DLD1 (cell line): ENCODE data around the gene AGRN.
"Not testable (repeated sequence)": the region's sequence is repeated elsewhere in the genome, so short reads cannot be mapped to it uniquely, and the experiment has no call there.

Source experiments
- in situ Hi-C: cut with HindIII; loops from 2 replicates; pipeline ENCODE4 v1.10.0; 2017; ENCODE audit warnings: low sequenced_read_pairs

AGRN gene

DNA sequence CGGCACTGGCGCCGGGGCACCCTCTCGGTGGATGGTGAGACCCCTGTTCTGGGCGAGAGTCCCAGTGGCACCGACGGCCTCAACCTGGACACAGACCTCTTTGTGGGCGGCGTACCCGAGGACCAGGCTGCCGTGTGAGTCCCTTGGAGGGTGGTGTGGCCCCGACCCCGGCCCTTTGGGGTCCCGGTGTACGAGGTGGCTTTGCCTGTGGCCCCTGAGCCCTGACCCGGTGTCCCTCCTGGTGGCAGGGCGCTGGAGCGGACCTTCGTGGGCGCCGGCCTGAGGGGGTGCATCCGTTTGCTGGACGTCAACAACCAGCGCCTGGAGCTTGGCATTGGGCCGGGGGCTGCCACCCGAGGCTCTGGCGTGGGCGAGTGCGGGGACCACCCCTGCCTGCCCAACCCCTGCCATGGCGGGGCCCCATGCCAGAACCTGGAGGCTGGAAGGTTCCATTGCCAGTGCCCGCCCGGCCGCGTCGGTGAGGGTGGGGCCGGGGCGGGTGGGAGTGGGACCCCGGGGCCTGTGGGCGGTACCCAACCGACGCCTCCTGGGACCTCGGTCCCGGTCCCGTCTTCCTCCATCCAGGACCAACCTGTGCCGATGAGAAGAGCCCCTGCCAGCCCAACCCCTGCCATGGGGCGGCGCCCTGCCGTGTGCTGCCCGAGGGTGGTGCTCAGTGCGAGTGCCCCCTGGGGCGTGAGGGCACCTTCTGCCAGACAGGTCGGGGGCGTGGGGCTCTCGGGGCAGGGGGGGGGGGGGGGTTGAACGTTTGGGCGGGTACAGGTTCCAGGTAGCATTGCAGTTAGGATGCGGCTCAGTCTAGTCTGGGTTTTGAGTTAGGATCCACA, 29.6 kb downstream of the AGRN start:
- in situ Hi-C loops, result no loop called here

DNA sequence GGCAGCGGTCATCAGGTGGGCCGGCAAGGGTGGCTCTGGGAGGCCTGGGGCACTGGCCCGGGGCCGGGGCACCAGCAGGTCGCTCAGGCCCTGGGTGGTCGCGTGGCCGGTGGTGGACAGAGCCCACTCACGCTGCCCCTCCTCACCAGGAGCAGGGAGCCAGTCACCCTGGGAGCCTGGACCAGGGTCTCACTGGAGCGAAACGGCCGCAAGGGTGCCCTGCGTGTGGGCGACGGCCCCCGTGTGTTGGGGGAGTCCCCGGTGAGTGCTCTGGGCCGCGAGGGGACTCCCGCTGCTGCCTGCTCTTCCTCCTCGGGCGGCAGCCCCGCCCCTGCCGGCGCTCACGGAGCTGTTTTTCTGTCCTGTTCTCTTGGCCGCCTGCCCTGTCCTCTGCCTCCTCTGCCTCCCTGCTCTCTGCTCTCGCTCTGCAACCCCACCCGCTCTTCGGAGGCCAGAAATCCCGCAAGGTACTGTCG, 30.7 kb downstream of the AGRN start:
- in situ Hi-C loops, result no loop called here

DNA sequence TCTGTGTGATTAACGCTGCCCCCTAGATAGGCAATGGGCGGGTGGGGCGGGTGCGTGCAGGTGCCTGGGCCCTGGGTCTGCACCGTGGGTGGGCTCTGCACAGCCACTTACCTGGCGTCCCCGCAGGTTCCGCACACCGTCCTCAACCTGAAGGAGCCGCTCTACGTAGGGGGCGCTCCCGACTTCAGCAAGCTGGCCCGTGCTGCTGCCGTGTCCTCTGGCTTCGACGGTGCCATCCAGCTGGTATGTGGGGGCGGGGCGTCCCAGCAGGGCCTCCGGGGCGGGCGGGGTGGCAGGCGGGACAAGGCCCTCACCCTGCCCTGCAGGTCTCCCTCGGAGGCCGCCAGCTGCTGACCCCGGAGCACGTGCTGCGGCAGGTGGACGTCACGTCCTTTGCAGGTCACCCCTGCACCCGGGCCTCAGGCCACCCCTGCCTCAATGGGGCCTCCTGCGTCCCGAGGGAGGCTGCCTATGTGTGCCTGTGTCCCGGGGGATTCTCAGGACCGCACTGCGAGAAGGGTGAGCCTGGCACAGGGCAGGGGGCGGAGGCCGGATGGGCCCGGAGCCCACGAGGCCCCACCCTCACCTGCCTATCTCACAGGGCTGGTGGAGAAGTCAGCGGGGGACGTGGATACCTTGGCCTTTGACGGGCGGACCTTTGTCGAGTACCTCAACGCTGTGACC, 31.3 kb downstream of the AGRN start:
- in situ Hi-C loops, result no loop called here

DNA sequence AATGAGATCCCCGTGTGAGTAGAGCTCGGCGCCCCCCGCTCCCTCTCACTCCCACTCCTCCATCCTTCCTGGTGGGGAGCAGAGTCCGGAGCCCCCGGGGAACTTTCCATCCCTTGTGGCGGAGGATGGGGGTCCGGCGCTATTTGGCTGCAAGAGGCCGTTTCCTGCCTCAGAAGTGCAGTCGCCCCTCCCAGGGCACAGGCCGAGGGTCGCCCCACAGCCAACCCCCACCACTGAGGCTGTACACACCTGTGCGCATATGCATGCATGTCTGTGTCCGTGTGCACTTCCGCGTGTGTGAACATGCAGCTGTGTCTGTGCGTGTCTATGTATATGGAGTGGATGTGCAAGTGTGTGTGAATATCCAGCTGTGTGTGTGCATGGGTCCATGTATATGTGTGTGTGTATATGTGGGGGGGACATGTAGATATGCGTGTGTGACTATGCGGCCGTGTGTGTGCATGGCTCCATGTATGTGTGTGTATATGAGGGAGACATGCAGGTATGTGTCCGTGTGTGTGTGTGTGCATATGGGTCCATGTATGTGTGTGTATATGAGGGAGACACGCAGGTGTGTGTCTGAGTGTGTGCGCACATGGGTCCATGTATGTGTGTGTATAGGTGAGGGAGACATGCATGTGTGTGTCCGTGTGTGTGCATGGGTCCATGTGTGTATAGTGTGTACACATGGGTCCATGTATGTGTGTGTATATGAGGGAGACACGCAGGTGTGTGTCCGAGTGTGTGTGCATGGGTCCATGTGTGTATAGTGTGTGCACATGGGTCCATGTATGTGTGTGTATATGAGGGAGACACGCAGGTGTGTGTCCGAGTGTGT, 32.3 kb downstream of the AGRN start:
- in situ Hi-C loops, result no loop called here

DNA sequence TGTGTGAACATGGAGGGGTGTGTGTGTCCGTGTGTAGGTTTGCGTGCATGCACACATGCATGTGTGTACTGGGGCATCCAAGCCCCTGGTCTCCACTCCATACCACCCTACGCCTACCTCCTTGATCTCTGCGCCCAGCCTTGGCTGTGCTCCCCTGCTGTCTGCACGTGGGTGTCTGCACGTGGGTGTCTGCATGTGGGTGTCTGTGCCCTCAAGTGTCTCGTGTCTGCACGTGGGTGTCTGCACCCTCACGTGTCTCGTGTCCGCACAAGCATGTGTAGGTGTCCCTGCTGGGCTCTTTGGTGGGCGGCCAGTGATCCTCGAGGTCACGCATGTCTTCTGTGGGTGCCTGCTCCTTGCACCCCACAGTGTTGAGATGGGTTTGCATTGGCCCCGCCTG, 33.1 kb downstream of the AGRN start:
- in situ Hi-C loops, result no loop called here

DNA sequence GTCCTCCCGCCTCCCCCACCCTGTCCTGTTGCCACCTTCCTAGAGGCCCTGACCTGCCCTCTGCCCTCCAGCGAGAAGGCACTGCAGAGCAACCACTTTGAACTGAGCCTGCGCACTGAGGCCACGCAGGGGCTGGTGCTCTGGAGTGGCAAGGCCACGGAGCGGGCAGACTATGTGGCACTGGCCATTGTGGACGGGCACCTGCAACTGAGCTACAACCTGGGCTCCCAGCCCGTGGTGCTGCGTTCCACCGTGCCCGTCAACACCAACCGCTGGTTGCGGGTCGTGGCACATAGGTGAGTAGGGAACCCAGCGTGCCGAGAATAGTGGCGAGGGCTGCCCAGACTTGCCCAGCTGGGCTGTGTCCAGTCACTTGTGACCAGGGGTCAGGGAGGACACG, 33.8 kb downstream of the AGRN start:
- in situ Hi-C loops, result no loop called here

DNA sequence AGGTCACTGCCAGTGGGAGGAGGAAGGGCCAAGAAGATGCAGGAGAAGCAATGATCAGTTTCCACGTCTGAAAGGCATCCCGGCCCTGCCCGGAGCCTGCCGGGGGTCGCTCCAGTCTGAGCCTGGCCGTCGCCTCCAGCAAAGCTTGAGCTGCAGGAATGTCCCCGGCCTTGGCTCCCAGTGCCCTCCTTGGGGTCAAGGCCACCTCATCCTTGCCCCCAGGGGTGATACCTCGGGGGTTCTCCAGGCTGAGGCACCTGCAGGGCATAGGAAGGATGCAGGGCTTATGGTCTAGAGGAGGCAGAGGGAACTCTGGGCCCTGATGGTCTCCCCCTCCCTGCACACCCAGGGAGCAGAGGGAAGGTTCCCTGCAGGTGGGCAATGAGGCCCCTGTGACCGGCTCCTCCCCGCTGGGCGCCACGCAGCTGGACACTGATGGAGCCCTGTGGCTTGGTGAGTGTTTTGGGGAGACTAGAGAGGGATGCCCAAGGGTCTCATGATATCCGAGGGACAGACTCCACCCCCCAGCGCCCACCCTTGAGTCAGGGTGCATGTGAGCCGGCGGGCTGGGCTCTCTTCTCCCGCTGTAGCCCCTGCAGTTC, 34.3 kb downstream of the AGRN start:
- in situ Hi-C loops, result no loop called here

DNA sequence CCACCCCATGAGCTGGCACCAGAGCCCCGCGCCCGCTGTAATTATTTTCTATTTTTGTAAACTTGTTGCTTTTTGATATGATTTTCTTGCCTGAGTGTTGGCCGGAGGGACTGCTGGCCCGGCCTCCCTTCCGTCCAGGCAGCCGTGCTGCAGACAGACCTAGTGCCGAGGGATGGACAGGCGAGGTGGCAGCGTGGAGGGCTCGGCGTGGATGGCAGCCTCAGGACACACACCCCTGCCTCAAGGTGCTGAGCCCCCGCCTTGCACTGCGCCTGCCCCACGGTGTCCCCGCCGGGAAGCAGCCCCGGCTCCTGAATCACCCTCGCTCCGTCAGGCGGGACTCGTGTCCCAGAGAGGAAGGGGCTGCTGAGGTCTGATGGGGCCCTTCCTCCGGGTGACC, 35.1 kb downstream of the AGRN start:
- in situ Hi-C loops, result no loop called here

DNA sequence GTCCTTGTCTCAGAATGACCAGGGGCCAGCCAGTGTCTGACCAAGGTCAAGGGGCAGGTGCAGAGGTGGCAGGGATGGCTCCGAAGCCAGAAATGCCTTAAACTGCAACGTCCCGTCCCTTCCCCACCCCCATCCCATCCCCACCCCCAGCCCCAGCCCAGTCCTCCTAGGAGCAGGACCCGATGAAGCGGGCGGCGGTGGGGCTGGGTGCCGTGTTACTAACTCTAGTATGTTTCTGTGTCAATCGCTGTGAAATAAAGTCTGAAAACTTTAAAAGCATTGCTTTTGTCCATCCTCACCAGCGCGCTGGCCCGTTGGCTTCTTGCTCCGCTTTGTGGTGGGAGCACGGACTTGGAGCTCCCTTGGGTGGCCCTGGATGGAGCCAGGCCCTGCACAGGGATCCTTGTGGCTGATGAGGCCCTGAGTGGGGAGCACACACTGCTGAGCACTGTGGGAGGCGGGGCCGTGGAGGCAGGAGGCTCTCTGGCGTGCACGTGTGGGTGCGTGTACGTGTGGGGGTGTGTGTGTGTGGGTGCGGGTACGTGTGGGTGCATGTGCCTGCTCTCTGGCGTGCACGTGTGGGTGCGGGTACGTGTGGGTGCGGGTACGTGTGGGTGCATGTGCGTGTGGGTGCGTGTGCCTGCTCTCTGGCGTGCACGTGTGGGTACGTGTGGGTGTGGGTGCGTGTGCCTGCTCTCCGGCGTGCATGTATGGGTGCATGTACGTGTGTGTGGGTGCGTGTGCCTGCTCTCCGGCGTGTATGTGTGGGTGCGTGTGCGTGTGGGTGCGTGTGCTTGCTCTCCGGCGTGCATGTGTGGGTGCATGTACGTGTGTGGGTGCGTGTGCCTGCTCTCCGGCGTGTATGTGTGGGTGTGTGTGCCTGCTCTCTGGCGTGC, 36.2 kb downstream of the AGRN start:
- in situ Hi-C loops, result no loop called here

DNA sequence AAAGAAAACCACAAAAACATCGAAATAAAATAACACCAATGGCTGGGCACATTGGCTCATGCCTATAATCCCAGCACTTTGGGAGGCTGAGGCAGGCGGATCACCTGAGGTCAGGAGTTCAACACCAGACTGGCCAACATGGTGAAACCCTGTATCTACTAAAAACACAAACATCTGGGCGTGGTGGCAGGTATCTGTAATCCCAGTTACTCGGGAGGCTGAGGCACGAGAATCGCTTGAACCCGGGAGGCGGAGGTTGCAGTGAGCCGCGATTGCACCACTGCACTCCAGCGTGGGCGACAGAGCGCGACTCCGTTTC, 37.8 kb downstream of the AGRN start:
- in situ Hi-C loops, result not testable (repeated sequence)

DNA sequence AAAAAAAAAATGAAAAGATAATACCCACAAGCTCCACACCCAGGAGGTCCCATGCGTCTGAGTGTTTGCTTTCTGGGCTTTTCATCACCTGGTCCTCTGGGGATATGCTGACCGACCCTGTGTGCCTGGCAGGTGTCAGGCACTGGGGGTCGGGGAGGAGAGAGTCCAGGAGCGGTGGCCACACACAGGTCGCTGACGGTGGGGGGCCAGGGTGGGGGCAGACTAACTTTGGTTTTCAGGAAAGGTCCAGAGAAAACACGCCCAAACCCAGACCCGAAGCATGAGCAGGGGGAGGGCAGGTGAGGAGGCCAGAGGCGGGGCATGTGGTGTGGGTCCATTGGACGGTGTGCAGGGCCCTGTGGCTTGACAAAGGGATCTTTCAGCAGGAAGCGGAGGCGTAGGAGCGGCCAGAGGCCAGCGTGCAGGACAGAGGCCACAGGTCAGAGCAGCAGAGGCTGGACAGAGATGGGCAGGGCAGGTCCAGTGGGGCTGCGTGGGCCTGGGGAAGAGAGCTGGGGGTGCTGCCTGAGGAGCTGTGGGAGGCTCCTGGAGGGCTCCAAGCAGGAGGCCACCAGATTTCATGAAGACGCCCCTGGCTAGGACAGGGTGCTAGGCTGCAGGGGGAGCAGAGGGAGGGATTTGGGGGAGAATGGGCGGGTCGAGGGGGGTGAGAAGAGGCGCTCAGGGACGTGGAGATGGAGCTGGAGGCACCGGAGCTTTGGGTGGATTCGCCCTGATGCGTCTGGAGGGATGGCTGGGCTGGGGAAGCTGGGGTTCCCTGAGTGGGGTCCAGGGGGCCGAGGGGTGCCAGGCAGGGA, 38.4 kb downstream of the AGRN start:
- in situ Hi-C loops, result no loop called here

DNA sequence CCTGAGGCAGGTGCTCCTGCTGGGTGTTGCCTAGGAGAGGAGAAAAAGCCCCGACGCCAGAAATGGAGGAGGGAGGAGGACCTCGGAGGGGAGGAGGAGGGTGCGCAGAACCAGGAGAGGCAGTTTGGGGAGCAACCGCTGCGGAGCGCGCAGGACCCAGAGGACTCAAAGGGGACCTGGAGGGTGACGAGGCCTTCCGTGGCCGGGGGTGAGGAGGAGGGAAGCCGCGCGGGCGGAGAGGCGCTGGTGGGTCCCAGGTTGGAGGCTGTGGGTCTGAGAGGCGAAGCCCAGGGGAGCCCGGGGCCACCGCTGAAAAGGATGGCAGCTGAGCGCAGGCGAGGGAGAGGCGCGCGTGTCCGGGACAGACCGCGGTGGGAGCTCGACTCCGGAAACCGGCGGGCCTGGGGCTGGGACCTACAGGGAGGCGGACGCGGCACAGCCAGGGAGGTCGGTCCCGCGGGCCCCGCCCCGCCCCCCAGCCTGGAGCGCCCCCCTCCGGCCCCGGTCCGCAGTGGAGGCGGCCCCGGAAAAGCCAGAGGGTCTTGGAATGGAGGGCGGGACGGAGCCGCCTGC, 39.1 kb downstream of the AGRN start:
- in situ Hi-C loops, result no loop called here

DNA sequence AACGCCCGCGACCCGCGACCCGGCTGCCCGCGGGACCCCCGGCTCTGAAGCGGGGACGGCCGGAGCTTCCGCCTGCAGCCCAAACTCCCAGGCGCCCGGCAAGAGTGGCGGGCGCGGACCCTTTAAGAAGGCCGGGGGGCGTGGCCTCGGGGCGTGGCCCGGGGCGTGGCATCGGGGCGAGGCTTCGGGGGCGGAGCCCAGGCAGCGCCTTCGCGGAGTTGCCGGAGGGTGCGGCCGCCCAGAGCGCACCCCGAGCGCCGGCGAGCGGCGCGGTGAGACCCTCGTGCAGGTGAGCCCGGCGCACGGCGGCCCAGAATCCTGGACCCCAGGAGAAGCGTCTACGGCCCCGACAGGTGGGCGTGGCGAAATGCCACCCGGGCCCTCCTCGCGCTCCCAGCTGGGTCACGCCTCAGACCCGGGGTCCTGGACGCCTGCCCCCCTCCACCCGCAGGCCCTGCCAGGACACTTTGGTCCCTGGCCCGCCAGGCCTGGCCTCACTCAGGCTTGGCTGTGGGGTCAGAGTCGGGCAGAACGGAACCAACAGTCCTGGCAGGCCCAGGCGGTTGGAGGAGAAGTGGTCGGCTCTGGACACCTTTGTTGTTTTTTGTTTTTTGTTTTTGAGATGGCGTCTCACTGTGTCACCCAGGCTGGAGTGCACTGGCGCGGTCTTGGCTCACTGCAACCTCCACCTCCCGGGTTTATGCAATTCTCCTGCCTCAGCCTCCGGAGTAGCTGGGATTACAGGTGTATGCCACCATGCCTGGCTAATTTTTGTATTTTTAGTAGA, 39.8 kb downstream of the AGRN start:
- in situ Hi-C loops, result no loop called here

DNA sequence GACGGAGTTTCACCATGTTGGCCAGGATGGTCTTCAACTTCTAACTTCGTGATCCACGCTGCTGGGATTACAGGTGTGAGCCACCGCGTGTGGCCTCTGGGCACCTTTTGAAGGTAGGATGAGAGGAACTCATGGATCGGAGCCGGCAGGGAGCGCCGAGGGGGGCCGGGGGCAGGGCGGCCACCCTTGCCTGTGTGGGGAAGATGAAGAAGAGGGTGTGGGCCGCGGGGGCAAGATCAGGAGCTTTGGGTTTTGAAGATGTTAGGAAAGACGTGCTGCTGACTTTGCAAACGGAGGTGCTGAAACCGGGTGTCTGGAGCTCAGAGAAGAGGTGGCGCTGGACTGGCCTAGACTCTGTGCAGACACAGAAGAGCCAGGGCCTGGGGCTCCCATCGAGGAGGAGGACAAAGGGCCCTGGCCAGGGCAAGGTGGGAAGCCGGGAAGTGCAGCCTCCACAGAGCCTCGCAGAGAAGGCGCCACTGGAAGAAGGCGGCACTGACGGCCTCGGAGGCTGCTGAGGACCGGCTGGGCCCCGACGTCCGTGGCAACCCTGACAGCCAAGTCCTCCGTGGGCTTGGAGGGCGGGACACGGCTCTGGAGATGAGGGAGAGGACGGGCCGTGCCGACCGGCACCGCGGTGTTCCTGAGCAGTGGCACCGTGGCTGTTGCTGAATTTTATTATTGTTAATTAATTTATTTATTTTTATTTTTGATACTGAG, 40.5 kb downstream of the AGRN start:
- in situ Hi-C loops, result no loop called here

DNA sequence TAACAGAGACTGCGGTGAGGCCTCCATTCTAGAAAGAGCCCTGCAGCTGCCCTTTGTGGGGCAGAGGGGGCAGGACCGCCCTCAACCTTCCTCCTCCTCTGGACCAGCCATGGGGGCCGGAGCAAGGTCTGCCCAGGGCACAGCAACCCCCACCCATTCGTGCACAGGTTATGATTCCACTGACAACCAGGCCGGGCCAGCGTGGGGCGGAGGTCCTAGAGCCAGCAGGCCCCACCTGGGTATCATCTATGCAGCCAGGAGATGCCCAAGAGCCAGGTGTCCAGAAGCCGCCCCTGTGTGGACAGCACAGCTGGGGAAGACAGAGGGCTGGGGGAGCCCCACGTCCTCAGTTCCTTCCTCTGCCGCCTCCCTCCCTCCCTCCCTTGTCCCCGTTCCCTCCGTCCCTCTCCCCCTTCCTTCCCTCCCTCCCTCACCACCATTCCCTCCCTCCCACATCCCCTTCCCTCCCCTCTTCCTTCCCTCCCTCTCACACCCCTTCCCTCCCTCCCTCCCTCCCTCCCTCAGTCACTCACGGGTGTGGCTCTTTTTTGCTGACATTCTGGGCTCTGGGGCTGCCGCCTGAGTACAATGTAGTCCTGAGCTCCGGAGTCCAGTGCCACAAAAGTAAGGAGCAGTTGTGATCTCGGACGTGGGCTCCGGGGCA, 41.9 kb downstream of the AGRN start:
- in situ Hi-C loops, result no loop called here

DNA sequence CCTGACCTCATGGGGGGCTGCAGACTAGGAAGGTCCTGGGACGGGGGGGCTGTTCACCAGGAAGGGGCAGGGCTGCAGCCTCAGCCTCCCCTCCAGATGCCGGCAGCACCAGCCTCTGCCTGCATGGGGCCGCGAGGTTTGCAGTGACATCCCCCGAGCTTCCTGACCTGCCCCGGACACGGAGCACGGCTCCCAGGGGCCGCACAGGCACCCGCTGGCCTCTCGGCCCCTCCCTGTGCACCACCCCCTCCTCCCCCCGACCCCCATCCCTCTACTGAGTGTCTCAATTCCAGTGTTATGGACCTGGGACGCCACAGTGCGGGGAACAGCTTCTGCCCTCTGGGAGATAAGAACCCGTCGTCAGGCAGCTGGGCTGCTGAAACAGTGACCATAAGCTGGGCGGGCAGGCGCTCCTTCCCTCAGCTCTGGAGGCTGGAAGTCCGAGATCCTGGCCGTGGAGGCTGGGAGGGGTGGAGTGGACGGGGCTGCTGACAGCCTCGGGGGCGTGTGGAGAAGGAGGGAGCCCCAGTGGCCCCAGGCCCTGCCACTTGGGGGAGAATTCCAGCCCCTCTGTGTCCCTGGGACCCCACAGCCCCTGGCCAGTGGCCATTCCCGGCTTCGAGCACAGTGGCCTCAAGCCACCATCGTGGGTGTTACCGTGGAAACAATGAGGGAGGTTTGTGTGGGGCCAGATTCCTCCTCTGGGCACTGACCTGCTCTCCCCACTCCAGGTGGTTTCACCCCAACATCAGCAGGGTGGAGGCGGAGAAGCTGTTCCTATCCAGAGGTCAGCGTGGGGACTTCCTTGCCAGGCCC, 42.6 kb downstream of the AGRN start:
- in situ Hi-C loops, result no loop called here
